SK-N-MC (cell line): ENCODE measurements around the gene CD38.

Source experiments
- EZH2 ChIP-seq: fragments of 200-600 bp; sonication (generic); IDR thresholded peaks from one replicate; pipeline ENCODE4 v1.6.1; 2017; ENCODE audit warnings: antibody characterized with exemption
- FOXP2 ChIP-seq: optimal IDR thresholded peaks from 2 replicates; pipeline ENCODE3; 2011; ENCODE audit warnings: mild to moderate bottlenecking, moderate library complexity; ENCODE audit not compliant: insufficient read depth; ENCODE audit errors: extremely low read length, control extremely low read depth
- POLR2AphosphoS5 ChIP-seq: IDR thresholded peaks from 2 replicates; pipeline ENCODE4 v1.6.1; 2012; ENCODE audit warnings: mild to moderate bottlenecking, low read depth, low read length, borderline replicate concordance

DNA sequence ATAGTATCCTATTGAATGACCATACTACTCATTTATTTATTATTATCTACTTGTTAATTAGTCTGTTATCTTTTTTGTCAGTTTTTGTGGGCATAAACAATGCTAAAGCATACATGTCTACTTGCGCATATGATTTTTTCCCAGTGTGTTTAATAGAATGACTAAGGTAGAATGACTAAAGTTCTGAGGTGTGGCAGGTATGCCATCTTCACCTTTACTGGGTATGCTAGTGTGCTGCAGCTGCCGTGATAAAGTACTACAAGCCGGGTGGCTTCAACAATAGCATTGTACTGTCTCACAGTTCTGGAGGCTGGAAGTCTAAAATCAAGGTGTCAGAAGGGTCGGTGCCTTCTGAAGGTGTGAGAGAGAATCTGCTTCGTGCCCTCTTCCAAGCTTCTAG lies 19.2 kb downstream of the CD38 start:
- TF ChIP-seq FOXP2, result no peak
- TF ChIP-seq EZH2, result no peak
- TF ChIP-seq POLR2AphosphoS5, result no peak
